Uterus (tissue), 2 donors: ENCODE measurements around the gene MB.

Source experiments
- POLR2A ChIP-seq, 2 donors: fragments of 450-650 bp; IDR thresholded peaks; one replicate each; pipeline ENCODE4 v1.6.1; 2016; ENCODE audit warnings: antibody characterized with exemption in 2 of 2, mild to moderate bottlenecking in 1 of 2, moderate library complexity in 1 of 2
- TF ChIP-seq, protein P1 (sequence below), 4 experiments: fragments of 200-600 bp in 2 of 4; fragments of 450-650 bp in 2 of 4; sonication (generic) in 2 of 4; IDR thresholded peaks; one replicate each; pipeline ENCODE4 v1.5.1; 2016 to 2019; ENCODE audit warnings: antibody characterized with exemption in 4 of 4, mild to moderate bottlenecking in 2 of 4, moderate library complexity in 1 of 4

DNA sequence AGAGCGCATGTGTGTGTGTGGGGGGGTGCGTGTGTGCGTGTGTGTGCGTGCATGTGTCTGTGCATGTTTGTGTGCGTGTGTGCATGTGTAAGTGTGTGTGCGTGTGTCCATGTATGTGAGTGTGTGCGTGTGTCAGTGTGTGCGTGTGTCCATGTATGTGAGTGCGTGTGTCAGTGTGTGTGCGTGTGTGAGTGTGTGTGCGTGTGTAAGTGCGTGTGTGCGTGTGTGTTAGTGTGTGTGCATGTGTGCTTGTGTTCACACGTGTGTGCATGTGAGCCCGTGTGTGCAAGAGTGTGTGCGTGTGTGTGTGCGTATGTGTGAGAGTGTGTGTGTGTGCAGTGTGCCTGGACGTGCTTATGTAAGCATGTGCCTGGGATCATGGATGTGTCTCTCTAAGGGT lies 16.4 kb upstream of the MB start:
- TF ChIP-seq POLR2A (IDR thresholded peaks at IDR 0.05) = no peak
- TF ChIP-seq, protein P1, sequence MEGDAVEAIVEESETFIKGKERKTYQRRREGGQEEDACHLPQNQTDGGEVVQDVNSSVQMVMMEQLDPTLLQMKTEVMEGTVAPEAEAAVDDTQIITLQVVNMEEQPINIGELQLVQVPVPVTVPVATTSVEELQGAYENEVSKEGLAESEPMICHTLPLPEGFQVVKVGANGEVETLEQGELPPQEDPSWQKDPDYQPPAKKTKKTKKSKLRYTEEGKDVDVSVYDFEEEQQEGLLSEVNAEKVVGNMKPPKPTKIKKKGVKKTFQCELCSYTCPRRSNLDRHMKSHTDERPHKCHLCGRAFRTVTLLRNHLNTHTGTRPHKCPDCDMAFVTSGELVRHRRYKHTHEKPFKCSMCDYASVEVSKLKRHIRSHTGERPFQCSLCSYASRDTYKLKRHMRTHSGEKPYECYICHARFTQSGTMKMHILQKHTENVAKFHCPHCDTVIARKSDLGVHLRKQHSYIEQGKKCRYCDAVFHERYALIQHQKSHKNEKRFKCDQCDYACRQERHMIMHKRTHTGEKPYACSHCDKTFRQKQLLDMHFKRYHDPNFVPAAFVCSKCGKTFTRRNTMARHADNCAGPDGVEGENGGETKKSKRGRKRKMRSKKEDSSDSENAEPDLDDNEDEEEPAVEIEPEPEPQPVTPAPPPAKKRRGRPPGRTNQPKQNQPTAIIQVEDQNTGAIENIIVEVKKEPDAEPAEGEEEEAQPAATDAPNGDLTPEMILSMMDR (IDR thresholded peaks at IDR 0.05) = no peak
